Rectal smooth muscle tissue (tissue), 1 donor: Measurements from ENCODE around the gene TCAP.
A peak's percentile ranks its signal among the peaks of the same experiment; 100 is the strongest.
"Not testable (repeated sequence)": the region's sequence is repeated elsewhere in the genome, so short reads cannot be mapped to it uniquely, and the experiment has no call there.

ENCODE experiments used
- H3K27ac ChIP-seq: one replicate; pipeline ENCODE4 v1.7.0; 2013; ENCODE audit warnings: low read depth, low read length, inconsistent platforms
- H3K27me3 ChIP-seq: one replicate; pipeline ENCODE4 v1.7.0; 2013; ENCODE audit warnings: low read length; ENCODE audit not compliant: control insufficient read depth, insufficient read depth
- H3K36me3 ChIP-seq: one replicate; pipeline ENCODE4 v1.7.0; 2013; ENCODE audit warnings: low read length; ENCODE audit not compliant: control insufficient read depth, insufficient read depth
- H3K4me1 ChIP-seq: one replicate; pipeline ENCODE4 v1.7.0; 2013; ENCODE audit warnings: low read length; ENCODE audit not compliant: control insufficient read depth, insufficient read depth
- H3K4me3 ChIP-seq: one replicate; pipeline ENCODE4 v1.7.0; 2013; ENCODE audit warnings: low read length
- H3K9ac ChIP-seq: one replicate; pipeline ENCODE4 v1.7.0; 2013; ENCODE audit warnings: low read length

TCAP gene

GRCh38 chr17:39688945-39689344, 23.8 kb downstream of the TCAP start:
- no peaks in the 10 kb centered on the region for H3K27me3 ChIP-seq
- H3K27ac ChIP-seq = no peak overlapping the region
- H3K9ac ChIP-seq = no peak overlapping the region
- peaks cover 8% of the 10 kb centered on the region for H3K4me1 ChIP-seq
- no peaks in the 10 kb centered on the region for H3K36me3 ChIP-seq
- H3K4me3 ChIP-seq = peak overlapping the region; percentile 85

GRCh38 chr17:39694593-39694992, 29.4 kb downstream of the TCAP start:
- Histone ChIP-seq H3K36me3 (no peaks in the 10 kb centered on the region), H3K9ac (no peak overlapping the region), H3K27me3 (no peaks in the 10 kb centered on the region), H3K4me3 (no peak overlapping the region), H3K27ac (no peak overlapping the region), H3K4me1 (peaks cover 2% of the 10 kb centered on the region)

GRCh38 chr17:39695089-39695474, 29.9 kb downstream of the TCAP start:
- H3K4me1 ChIP-seq = peaks cover 2% of the 10 kb centered on the region
- H3K36me3 ChIP-seq = no peaks in the 10 kb centered on the region
- no peak overlapping the region for H3K27ac ChIP-seq
- H3K9ac ChIP-seq = no peak overlapping the region
- H3K4me3 ChIP-seq = no peak overlapping the region
- no peaks in the 10 kb centered on the region for H3K27me3 ChIP-seq

GRCh38 chr17:39696731-39697130, 31.6 kb downstream of the TCAP start:
- Histone ChIP-seq H3K27ac (no peak overlapping the region), H3K4me3 (no peak overlapping the region), H3K9ac (no peak overlapping the region), H3K36me3 (no peaks in the 10 kb centered on the region), H3K4me1 (peaks cover 2% of the 10 kb centered on the region), H3K27me3 (no peaks in the 10 kb centered on the region)

GRCh38 chr17:39697961-39698360, 32.8 kb downstream of the TCAP start:
- no peaks in the 10 kb centered on the region for H3K27me3 ChIP-seq
- no peak overlapping the region for H3K27ac ChIP-seq
- H3K9ac ChIP-seq = no peak overlapping the region
- no peaks in the 10 kb centered on the region for H3K36me3 ChIP-seq
- H3K4me3 ChIP-seq = no peak overlapping the region
- H3K4me1 ChIP-seq = peaks cover 2% of the 10 kb centered on the region

- peak overlapping the region; percentile 54 for H3K27ac ChIP-seq
- H3K4me1 ChIP-seq = not testable (repeated sequence)
Measured at GRCh38 chr17:39699157-39699817, 34.1 kb downstream of the TCAP start.

GRCh38 chr17:39699818-39700147, 34.6 kb downstream of the TCAP start, which contains the start of gene ERBB2:
Gene ERBB2, plus strand, starts transcription at chr17:39700064. Its CDS starts 175 bp downstream, at chr17:39700239.
- Histone ChIP-seq H3K27me3 (no peaks in the 10 kb centered on the region), H3K36me3 (no peaks in the 10 kb centered on the region), H3K4me3 (peak within 1 kb of the TSS; percentile 79), H3K9ac (peak within 1 kb of the TSS; percentile 21), H3K4me1 (peaks cover 5% of the 10 kb centered on the region), H3K27ac (peak within 1 kb of the TSS; percentile 68)

More at GRCh38 chr17:39699157-39699817, 34.1 kb downstream of the TCAP start:
- H3K36me3 ChIP-seq, H3K27me3 ChIP-seq, H3K9ac ChIP-seq: not testable (repeated sequence)
- peak overlapping the region; percentile 79 for H3K4me3 ChIP-seq

GRCh38 chr17:39700148-39700987, 35.2 kb downstream of the TCAP start:
- H3K36me3 ChIP-seq = no peaks in the 10 kb centered on the region
- peak overlapping the region; percentile 68 for H3K27ac ChIP-seq
- peaks cover 5% of the 10 kb centered on the region for H3K4me1 ChIP-seq
- H3K9ac ChIP-seq = peak overlapping the region; percentile 21
- no peaks in the 10 kb centered on the region for H3K27me3 ChIP-seq
- H3K4me3 ChIP-seq = peak overlapping the region; percentile 79

GRCh38 chr17:39701012-39701783, 36.0 kb downstream of the TCAP start:
- Histone ChIP-seq H3K4me3 (peak overlapping the region; percentile 79), H3K27ac (peak overlapping the region; percentile 68)

GRCh38 chr17:39701784-39702422, 36.8 kb downstream of the TCAP start:
- Histone ChIP-seq H3K9ac (no peak overlapping the region), H3K36me3 (no peaks in the 10 kb centered on the region), H3K27me3 (no peaks in the 10 kb centered on the region), H3K4me1 (peaks cover 5% of the 10 kb centered on the region), H3K27ac (no peak overlapping the region), H3K4me3 (no peak overlapping the region)

More at GRCh38 chr17:39701012-39701783, 36.0 kb downstream of the TCAP start:
- Histone ChIP-seq H3K9ac (no peak overlapping the region), H3K36me3 (no peaks in the 10 kb centered on the region), H3K4me1 (peaks cover 5% of the 10 kb centered on the region), H3K27me3 (no peaks in the 10 kb centered on the region)

- no peaks in the 10 kb centered on the region for H3K27me3 ChIP-seq
- H3K27ac ChIP-seq = no peak overlapping the region
- H3K36me3 ChIP-seq = peaks cover 5% of the 10 kb centered on the region
- H3K4me1 ChIP-seq = peaks cover 5% of the 10 kb centered on the region
- no peak overlapping the region for H3K9ac ChIP-seq
- H3K4me3 ChIP-seq = no peak overlapping the region
Measured at GRCh38 chr17:39702901-39703893, 38.0 kb downstream of the TCAP start.
